ENCODE results near the gene MACROD2.

GRCh38 chr20:14691994-14692393, 696.7 kb downstream of the MACROD2 start:
- TF ChIP-seq YY1 (IDR thresholded peaks at IDR 0.05; ENCODE audit: insufficient read depth, insufficient read length) (no peak), SUZ12 (IDR thresholded peaks at IDR 0.05; ENCODE audit: extremely low read depth, insufficient read depth, insufficient read length) (no peak), ZNF274 (IDR thresholded peaks at IDR 0.05; ENCODE audit: low read depth, low read length) (no peak)
